Measurements from ENCODE around the gene TLR1.
A peak's percentile ranks its signal among the peaks of the same experiment; 100 is the strongest.

The TLR1 gene

GRCh38 chr4:38765382-38765781 lies 39.2 kb downstream of the TLR1 start:
- DNase-seq (ENCODE audit: low read depth): peak; percentile 68
- TF ChIP-seq CTCF (conservative IDR thresholded peaks at IDR 0.05; ENCODE audit: control insufficient read depth, insufficient read depth, low read depth, low read length): no peak
- H3K4me3 ChIP-seq (ENCODE audit: control insufficient read depth, low read depth, low read length): no peak overlapping the region

- no peak for DNase-seq (ENCODE audit: low read depth)
- no peak overlapping the region for H3K4me3 ChIP-seq (ENCODE audit: control insufficient read depth, low read depth, low read length)
- no peak for TF ChIP-seq CTCF (conservative IDR thresholded peaks at IDR 0.05; ENCODE audit: control insufficient read depth, insufficient read depth, low read depth, low read length)
Measured at GRCh38 chr4:38764277-38764676, 40.3 kb downstream of the TLR1 start.

GRCh38 chr4:38762560-38762959 lies 42.0 kb downstream of the TLR1 start:
- no peak for DNase-seq (ENCODE audit: low read depth)
- H3K4me3 ChIP-seq (ENCODE audit: control insufficient read depth, low read depth, low read length): no peak overlapping the region
- TF ChIP-seq CTCF (conservative IDR thresholded peaks at IDR 0.05; ENCODE audit: control insufficient read depth, insufficient read depth, low read depth, low read length): no peak

- TF ChIP-seq CTCF (conservative IDR thresholded peaks at IDR 0.05; ENCODE audit: control insufficient read depth, insufficient read depth, low read depth, low read length): no peak
- no peak for DNase-seq (ENCODE audit: low read depth)
- H3K4me3 ChIP-seq (ENCODE audit: control insufficient read depth, low read depth, low read length): no peak overlapping the region
Measured at GRCh38 chr4:38759790-38760122, 44.8 kb downstream of the TLR1 start.

GRCh38 chr4:38759113-38759789 lies 45.3 kb downstream of the TLR1 start:
- TF ChIP-seq CTCF (conservative IDR thresholded peaks at IDR 0.05; ENCODE audit: control insufficient read depth, insufficient read depth, low read depth, low read length): peak; percentile 65
- peak; percentile 77 for DNase-seq (ENCODE audit: low read depth)
- H3K4me3 ChIP-seq (ENCODE audit: control insufficient read depth, low read depth, low read length): no peak overlapping the region

GRCh38 chr4:38757945-38758600 lies 46.5 kb downstream of the TLR1 start:
- DNase-seq (ENCODE audit: low read depth): peak; percentile 9
- TF ChIP-seq CTCF (conservative IDR thresholded peaks at IDR 0.05; ENCODE audit: control insufficient read depth, insufficient read depth, low read depth, low read length): no peak
- H3K4me3 ChIP-seq (ENCODE audit: control insufficient read depth, low read depth, low read length): no peak overlapping the region
